ENCODE results near the gene TOP3B.

TOP3B gene

DNA sequence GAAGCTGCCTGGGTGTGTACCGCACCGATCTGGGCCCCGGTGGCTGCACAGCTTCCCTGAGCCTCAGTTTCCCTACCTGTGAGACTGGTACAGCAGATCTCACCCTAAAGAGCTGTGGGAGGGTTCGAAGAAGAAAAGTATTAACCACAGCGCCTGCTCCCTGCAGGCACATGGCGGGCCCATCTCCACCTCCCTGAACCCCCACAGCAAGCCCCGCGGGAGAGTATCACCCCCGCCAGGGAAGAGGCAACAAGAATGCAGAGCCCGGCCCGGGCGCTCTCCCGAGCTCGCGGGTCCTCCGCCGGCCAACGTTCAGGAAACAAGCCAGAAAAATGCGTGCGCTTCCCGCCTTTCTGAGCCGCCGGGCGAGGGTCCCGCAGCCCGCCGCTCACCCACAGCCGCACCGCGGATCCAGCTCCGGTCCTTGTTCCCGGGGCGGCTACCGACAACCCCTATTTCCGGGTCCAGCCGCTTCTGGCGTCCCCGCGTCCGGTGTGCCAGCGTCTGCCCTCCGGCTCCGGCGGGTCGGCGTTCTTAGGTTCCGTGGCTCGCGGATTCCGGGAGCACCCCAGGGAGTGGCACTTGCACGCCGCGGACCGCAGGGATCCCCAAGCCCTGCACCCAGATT, at the start of gene TOP3B:
Gene TOP3B (minus strand): TSS at position 450 of the 628 bp plus-strand sequence. CDS start 7,078 bp downstream, outside the sequence.
- DNase-seq (ENCODE audit: extremely low spot score, insufficient read length, low read depth) (peak; percentile 75), FAIRE-seq (peak; percentile 47)

DNA sequence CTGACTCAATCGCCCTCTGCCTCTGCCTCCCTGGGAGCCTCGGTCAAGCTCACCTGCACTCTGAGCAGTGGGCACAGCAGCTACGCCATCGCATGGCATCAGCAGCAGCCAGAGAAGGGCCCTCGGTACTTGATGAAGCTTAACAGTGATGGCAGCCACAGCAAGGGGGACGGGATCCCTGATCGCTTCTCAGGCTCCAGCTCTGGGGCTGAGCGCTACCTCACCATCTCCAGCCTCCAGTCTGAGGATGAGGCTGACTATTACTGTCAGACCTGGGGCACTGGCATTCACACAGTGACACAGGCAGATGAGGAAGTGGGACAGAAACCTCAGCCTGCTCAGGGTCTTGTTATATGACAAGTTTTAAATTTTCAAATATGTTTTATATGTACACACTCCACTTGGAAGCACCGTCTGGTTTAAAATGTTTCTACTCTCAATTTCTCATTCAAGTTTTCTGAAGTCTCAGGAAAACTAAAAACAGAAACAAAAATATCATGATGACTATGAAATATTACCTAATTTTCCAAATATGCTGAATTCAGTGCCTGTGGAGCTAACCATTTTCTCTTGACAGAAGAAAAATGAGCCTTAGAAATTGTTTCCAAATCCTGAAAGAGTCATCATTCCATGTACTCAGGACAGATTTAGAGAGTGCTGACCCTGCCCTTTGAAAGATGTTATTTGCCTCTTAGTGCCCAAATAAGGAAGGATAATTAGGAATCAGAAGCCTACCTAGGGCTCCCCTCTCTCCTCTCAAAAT, 48.8 kb upstream of the TOP3B start:
- no peak for FAIRE-seq
- no peak for DNase-seq (ENCODE audit: extremely low spot score, insufficient read length, low read depth)

DNA sequence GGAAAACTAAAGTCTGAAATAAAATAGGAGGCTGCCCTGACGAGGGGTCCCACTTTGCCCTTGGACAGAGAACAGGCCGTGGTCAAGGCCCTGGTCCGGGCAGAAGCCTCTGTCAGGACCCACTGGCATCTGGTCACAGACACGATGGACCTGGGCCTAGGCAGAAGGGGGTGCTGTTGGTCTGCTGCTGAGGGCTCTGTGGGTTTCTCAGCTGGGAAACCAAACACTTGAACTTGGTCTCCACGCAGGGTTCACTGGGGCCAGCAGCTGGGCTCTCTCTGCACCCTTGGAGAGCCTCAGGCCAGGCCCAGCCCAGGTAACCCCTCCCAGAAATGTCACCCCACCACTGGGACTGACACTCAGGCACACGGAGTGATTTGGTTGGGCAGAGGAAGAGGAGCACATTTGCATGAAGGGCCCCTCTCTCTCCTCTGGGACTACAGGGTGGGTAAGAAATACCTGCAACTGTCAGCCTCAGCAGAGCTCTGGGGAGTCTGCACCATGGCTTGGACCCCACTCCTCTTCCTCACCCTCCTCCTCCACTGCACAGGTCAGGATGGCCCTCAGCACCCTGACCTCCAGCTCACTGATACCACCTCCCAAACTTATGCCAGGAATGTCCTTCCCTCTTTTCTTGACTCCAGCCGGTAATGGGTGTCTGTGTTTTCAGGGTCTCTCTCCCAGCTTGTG, 48.1 kb upstream of the TOP3B start:
- FAIRE-seq (peak; percentile 84), DNase-seq (ENCODE audit: extremely low spot score, insufficient read length, low read depth) (peak; percentile 51)

- FAIRE-seq (no peak), DNase-seq (ENCODE audit: extremely low spot score, insufficient read length, low read depth) (no peak)
These were observed 45.4 kb upstream of the TOP3B start for GRCh38 chr22:22027955-22028354.

DNA sequence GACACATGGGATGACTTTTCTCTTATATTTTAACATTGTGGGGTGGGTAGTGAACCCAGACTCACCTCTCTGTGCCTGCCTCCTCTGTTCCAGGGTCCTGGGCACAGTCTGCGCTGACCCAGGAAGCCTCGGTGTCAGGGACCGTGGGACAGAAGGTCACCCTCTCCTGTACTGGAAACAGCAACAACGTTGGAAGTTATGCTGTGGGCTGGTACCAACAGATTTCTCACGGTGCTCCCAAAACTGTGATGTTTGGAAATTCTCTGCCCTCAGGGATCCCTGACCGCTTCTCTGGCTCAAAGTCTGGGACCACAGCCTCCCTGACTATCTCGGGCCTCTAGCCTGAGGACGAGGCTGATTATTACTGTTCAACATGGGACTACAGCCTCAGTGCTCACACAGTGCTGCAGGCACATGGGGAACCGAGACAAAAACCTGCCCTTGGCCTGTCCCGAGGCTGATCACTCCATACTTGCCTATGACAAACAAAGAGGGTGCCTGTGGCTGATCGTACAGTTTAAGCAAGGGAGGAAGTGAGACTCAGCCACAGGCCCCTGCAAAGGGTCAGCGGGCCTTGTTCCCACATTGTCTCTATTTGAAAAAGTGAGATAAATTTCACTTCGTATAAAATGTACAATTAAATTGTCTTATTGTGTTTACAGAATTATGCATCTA, 43.7 kb upstream of the TOP3B start:
- peak; percentile 32 for DNase-seq (ENCODE audit: extremely low spot score, insufficient read length, low read depth)
- peak; percentile 93 for FAIRE-seq

DNA sequence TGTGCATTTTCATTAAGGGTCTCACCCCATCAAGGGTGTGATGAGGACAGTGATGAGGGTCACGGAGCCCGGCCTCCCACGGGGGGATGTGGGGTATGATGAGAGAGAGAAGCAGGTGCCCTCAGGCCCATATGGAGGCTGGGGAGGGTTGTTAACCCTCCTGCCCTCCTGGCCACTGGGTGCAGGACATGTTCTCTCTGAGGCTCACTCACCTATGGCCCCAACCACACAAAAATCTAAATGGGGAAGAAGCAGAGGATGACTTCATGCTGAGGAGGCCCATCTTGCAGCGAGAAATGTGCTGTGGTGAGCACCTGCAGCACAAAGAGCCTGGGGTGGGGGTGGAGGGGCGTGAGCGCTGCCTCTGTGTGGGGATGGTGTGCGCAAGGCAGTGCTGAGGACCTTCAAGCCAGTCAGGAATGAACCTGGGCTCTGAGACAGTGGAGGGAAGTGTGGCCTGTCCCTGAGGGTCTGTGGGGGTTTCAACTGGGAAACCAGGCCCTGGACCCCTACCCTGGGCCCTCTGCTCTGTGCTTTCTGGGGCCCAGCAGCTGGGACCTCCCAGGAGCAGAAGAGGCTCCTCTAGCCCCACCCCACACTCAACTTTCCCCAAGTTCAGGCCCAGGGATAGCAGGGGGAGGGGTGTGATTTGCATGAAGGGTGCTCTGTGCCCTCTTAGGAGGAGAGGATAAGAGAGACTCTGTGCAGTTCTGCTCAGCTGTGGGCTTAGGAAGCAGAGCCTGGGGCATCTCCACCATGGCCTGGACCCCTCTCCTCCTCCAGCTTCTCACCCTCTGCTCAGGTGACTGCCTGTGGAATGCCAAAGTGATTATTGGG, 43.0 kb upstream of the TOP3B start:
- FAIRE-seq (peak; percentile 68), DNase-seq (ENCODE audit: extremely low spot score, insufficient read length, low read depth) (no peak)

- DNase-seq (ENCODE audit: extremely low spot score, insufficient read length, low read depth) (no peak), FAIRE-seq (no peak)
These were observed 41.9 kb upstream of the TOP3B start for GRCh38 chr22:22024440-22024839.

- no peak for FAIRE-seq
- DNase-seq (ENCODE audit: extremely low spot score, insufficient read length, low read depth), result no peak
These were observed 41.1 kb upstream of the TOP3B start for GRCh38 chr22:22023581-22024137.

DNA sequence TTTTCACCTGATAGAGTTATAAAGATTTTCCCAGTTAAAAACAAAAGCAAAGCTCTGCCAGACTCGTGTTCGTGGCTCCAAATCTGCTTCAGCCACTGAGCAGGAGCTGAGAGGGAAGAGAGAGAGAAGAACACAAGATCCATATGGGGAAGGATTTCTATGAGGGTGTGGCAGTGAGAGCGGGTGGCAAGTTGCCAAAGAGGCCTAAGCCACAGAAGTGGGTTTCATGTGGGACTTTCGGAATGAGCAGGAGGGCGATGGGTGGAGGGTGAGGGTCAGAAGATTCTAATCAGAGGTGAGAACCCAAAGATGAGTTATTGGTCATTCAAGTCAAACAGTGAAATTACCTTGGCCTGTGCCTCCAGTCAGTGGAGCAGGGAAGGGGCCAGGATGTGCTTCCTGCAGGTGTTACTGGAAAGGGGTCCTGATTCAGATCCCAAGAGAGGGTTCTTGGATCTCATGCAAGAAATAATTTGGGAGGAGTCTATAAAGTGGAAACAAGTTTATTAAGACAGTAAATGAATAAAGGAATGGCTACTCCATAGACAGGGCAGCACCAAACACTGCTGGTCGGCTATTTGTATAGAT, 40.5 kb upstream of the TOP3B start:
- FAIRE-seq, result no peak

GRCh38 chr22:22022255-22022840, 39.8 kb upstream of the TOP3B start:
- no peak for FAIRE-seq
- DNase-seq (ENCODE audit: extremely low spot score, insufficient read length, low read depth), result no peak

More for the DNA sequence above, 40.5 kb upstream of the TOP3B start:
- no peak for DNase-seq (ENCODE audit: extremely low spot score, insufficient read length, low read depth)

GRCh38 chr22:22021162-22021750, 38.7 kb upstream of the TOP3B start:
- DNase-seq (ENCODE audit: extremely low spot score, insufficient read length, low read depth), result no peak

DNA sequence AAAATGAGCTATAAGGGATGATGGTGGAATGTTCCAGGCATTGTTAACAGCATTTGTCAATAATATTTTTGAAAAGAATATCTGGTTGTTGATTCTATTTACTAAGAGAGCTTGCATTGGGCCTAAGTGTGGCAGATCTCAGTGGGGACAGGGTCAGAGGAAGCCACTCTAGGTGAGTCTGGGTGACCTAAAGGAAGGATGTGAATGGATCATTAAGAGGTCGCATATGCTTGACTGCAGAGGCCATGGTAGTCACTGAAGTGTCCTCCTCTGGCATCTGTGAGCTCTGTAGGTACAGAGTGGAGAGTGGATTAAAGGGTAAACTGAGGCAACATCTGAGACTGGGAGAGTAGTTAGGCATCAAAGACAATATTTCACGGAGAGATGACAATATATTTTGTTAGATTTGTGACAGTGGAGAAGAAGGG, 37.9 kb upstream of the TOP3B start:
- DNase-seq (ENCODE audit: extremely low spot score, insufficient read length, low read depth), result no peak
- FAIRE-seq, result no peak

More at GRCh38 chr22:22021162-22021750, 38.7 kb upstream of the TOP3B start:
- FAIRE-seq, result no peak

DNA sequence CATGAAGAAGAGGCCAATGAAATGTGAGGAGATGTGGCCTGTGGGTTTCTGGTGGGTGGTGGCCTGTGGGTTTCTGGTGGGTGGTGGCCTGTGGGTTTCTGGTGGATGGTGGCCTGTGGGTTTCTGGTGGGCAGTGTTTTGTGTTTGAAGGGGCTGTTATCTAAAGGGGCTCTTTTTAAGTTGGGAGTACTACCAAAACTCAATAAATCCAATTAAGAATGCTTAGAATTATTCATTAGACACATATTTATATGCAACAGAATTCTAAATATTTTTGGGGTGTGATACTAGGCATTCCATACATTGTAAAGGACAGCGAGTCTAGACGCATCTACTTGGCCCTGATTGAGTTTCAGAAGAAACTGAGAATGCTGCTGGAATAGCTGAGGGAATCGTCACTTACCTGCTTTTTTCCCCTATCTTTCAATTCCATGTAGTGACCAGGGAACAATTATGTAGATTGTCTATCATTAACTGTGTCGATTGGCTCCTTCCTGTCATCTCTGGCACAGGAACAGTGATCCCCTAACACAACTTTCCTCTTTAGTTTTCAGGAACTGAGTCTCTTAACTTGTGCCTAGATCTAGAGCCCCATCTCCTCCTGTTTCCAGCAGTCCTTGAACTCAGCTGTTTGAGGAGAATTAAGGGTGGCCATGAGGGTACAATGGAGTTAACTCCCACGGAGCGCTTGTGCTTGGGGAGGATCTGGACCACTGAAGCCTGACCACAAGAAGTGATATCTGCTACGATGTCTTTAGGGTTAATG, 37.3 kb upstream of the TOP3B start:
- no peak for FAIRE-seq

DNA sequence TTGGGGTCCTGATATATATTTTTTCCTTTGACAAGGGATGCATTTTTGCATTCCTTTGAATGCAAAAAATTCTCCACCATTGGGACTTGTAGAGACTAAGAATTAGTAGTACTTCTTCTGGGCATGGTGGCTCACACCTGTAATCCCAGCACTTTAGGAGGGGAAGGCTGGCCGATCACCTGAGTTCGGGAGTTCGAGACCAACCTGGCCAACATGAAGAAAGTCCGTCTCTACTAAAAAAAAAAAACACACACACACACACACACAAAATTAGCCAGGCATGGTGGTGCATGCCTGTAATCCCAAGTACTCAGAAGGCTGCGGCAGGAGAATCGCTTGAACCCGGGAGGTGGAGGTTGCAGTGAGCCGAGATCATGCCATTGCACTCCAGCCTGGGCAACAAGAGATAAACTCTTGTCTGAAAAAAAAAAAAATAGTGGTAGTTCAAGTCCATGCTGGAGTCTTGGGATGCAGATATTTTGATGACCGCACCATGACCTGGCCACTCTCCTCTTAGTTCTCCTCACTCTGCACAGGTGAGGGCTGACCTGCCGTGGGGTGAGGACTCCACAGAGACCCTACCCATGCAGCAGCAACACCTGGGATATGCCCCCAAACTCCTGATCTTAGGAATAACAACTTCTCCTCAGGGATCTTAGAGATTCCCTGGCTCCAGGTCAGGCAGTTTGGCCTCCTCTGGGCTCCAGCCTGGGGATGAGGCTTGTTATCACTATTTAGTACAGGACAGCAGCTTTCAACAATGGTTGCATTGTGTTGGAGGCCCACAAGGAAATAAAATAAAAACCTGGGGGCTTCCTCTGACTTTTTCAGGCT, 36.5 kb upstream of the TOP3B start:
- FAIRE-seq, result no peak
- DNase-seq (ENCODE audit: extremely low spot score, insufficient read length, low read depth), result no peak

More for the DNA sequence above, 37.3 kb upstream of the TOP3B start:
- no peak for DNase-seq (ENCODE audit: extremely low spot score, insufficient read length, low read depth)

DNA sequence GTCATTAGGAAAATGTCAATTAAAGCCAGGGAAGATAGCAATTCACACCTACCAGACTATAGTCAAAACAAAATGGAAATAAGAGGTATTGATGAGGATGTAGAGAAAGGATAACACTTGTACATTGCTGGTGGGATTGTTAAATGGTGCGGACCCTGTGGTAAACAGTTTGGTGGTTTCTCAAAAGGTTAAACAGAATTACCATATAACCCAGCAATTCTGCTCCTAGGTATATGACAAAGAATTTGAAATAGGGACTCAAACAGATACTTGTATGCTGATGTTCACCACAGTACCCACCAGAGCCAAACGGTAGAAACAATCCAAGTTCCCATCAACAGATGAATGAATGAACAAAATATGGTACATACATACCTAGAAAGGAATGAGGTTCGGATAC, 33.0 kb upstream of the TOP3B start:
- DNase-seq (ENCODE audit: extremely low spot score, insufficient read length, low read depth) (no peak), FAIRE-seq (no peak)

- no peak for FAIRE-seq
These were observed 31.7 kb upstream of the TOP3B start for GRCh38 chr22:22014285-22014659.

More at GRCh38 chr22:22014285-22014659, 31.7 kb upstream of the TOP3B start:
- no peak for DNase-seq (ENCODE audit: extremely low spot score, insufficient read length, low read depth)
